Measurements from ENCODE around the gene FAM174C.

FAM174C gene

DNA sequence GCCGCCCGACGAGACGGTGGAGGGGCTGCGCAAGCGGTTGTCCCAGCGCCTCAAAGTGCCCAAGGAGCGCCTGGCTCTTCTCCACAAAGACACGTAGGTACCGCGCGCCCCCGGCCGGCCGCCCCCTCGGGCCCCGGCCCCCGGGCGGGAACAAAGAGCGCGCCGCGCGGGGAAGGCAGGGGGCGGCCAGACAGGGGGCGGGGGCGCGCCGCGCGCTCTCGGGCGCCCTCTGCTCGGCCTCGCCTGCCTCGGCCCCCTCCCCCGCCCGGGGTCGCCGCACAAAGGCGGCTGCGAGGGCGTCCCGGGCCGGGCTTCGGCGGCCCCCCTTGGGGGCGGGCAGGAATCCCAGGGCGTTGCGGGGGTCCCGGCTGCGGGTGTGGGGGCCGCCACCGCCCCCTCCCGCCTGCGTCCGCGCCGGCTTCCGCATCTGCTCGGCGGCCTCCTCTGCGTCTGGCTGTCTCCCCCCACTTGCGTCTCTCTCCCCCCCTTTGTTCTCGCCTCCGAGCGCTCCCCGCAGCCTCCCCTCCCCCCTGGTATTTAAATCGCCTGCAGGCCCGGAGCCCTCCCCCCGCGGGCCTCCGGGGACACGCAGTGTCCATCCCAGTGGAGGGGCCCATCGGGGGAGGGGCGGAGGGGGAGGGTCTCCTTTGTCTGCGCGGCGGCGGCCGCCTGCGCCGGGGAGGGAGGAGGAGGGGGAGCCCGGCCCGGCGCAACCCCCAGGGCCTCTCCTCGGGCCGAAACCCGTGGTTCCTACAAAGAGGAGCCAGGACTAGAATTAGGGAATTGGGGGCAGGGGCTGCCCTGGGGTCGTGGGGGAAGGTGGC lies 24.7 kb upstream of the FAM174C start (continued):
- TF ChIP-seq, protein P1, sequence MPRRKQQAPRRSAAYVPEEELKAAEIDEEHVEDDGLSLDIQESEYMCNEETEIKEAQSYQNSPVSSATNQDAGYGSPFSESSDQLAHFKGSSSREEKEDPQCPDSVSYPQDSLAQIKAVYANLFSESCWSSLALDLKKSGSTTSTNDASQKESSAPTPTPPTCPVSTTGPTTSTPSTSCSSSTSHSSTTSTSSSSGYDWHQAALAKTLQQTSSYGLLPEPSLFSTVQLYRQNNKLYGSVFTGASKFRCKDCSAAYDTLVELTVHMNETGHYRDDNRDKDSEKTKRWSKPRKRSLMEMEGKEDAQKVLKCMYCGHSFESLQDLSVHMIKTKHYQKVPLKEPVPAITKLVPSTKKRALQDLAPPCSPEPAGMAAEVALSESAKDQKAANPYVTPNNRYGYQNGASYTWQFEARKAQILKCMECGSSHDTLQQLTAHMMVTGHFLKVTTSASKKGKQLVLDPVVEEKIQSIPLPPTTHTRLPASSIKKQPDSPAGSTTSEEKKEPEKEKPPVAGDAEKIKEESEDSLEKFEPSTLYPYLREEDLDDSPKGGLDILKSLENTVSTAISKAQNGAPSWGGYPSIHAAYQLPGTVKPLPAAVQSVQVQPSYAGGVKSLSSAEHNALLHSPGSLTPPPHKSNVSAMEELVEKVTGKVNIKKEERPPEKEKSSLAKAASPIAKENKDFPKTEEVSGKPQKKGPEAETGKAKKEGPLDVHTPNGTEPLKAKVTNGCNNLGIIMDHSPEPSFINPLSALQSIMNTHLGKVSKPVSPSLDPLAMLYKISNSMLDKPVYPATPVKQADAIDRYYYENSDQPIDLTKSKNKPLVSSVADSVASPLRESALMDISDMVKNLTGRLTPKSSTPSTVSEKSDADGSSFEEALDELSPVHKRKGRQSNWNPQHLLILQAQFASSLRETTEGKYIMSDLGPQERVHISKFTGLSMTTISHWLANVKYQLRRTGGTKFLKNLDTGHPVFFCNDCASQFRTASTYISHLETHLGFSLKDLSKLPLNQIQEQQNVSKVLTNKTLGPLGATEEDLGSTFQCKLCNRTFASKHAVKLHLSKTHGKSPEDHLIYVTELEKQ (tag by site-specific recombination; IDR thresholded peaks at IDR 0.05; ENCODE audit: borderline replicate concordance) = no peak
- no peak for TF ChIP-seq ZNF677 (tag by site-specific recombination; IDR thresholded peaks at IDR 0.05)
- no peak for TF ChIP-seq ZNF16 (tag by site-specific recombination; IDR thresholded peaks at IDR 0.05; ENCODE audit: low read depth)
- no peak for TF ChIP-seq HOXC10 (CRISPR knock-in tag; IDR thresholded peaks at IDR 0.05)
- TF ChIP-seq MYNN (tag by site-specific recombination; IDR thresholded peaks at IDR 0.05; ENCODE audit: borderline replicate concordance) = no peak
- no peak for TF ChIP-seq ZFP41 (tag by site-specific recombination; IDR thresholded peaks at IDR 0.05; ENCODE audit: borderline replicate concordance)
- no peak for TF ChIP-seq ZNF791 (tag by site-specific recombination; IDR thresholded peaks at IDR 0.05)

DNA sequence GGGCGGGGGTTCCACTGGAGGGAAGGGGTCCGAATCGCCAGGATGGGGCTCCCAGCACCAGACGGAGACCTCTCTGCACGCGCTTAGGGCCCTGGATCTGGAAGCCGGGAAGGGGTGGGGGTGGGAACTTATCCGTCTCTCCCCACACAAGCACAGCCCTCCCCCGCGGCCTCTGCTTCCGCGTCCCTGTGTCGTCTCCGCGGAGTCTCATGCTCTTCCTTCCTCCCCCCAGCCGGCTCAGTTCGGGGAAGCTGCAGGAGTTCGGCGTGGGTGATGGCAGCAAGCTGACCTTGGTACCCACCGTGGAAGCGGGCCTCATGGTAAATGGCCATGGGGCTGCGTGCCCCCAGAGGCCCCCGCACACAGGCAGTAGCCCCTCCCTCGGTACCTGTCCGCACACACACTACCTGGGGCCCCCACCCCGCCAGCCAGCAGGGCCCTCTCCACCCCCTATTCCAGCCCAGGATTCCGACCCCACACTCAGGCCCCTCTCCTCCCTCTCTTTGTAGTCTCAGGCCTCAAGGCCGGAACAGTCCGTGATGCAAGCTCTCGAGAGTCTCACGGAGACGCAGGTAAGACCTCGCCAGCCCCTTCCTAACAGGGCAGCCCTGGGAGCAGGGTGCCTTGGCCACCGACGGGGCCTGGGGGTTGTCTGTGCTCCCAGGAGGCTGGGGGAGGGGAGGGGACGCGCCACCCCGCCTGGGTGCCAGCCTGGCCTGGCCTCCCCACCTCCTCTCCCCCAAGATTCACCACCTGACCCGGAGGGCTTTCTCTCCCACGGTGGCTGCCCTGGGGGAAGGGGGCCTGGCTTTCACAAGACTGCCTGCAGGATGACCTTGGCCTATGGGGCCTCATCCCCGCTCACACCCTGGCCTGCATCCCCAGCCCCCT lies 23.8 kb upstream of the FAM174C start:
- peak overlapping the region; percentile 92 for H3K4me3 ChIP-seq (ENCODE audit: low read depth, low read length)
- peak overlapping the region; percentile 100 for H3K27ac ChIP-seq (ENCODE audit: extremely low read depth, low read depth, low read length)
- ChIA-PET CTCF (interaction anchor here (0.6 to 2.7 kb wide), 2 partner anchors 17 to 349 kb away, joined by 3 to 10 read pairs; partner anchors contain the start of gene CIRBP), POLR2A (interaction anchor here (1.0 to 10.8 kb wide), 3 partner anchors 10 to 24 kb away, joined by 3 to 407 read pairs (median 4); partner anchors contain the start of genes CIRBP and FAM174C)
- peaks cover 4% of the 10 kb centered on the region for H3K4me1 ChIP-seq (ENCODE audit: control insufficient read depth, insufficient read depth, low read length)
- H3K36me3 ChIP-seq (ENCODE audit: control insufficient read depth in 2 of 2, insufficient read depth in 1 of 2, low read length in 2 of 2) = peaks cover 13 to 43% of the 10 kb centered on the region in 2 experiments; a peak in 2 of 3 replicates
- no peaks in the 10 kb centered on the region for H3K9me3 ChIP-seq (ENCODE audit: control insufficient read depth, insufficient read depth, low read depth, low read length)
- TF ChIP-seq, protein P2, sequence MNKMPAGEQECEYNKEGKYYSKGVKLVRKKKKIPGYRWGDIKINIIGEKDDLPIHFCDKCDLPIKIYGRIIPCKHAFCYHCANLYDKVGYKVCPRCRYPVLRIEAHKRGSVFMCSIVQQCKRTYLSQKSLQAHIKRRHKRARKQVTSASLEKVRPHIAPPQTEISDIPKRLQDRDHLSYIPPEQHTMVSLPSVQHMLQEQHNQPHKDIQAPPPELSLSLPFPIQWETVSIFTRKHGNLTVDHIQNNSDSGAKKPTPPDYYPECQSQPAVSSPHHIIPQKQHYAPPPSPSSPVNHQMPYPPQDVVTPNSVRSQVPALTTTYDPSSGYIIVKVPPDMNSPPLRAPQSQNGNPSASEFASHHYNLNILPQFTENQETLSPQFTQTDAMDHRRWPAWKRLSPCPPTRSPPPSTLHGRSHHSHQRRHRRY (tag by site-specific recombination; IDR thresholded peaks at IDR 0.05) = no peak
- TF ChIP-seq ZNF530 (tag by site-specific recombination; IDR thresholded peaks at IDR 0.05; ENCODE audit: low read depth) (no peak), HOXD13 (CRISPR knock-in tag; IDR thresholded peaks at IDR 0.05; ENCODE audit: borderline replicate concordance) (no peak), ZNF324 (tag by site-specific recombination; IDR thresholded peaks at IDR 0.05) (no peak), ZNF701 (tag by site-specific recombination; IDR thresholded peaks at IDR 0.05) (0 out of 2 replicates have a peak, but pooled peaks have one; percentile 6), ZNF302 (tag by site-specific recombination; IDR thresholded peaks at IDR 0.05; ENCODE audit: low read depth) (no peak), KLF16 (tag by site-specific recombination; IDR thresholded peaks at IDR 0.05) (peak; percentile 11; the same call in 1 of the 2 replicates), ZNF426 (tag by site-specific recombination; IDR thresholded peaks at IDR 0.05) (no peak), ZBTB20 (tag by site-specific recombination; IDR thresholded peaks at IDR 0.05) (peak; percentile 87), ZNF202 (tag by site-specific recombination; IDR thresholded peaks at IDR 0.05; ENCODE audit: borderline replicate concordance) (no peak), ZNF211 (tag by site-specific recombination; IDR thresholded peaks at IDR 0.05; ENCODE audit: low read depth) (no peak), ZNF610 (tag by site-specific recombination; IDR thresholded peaks at IDR 0.05; ENCODE audit: borderline replicate concordance) (no peak), ZNF146 (tag by site-specific recombination; IDR thresholded peaks at IDR 0.05) (0 out of 2 replicates have a peak, but pooled peaks have one; percentile 6)
- TF ChIP-seq, protein P3, sequence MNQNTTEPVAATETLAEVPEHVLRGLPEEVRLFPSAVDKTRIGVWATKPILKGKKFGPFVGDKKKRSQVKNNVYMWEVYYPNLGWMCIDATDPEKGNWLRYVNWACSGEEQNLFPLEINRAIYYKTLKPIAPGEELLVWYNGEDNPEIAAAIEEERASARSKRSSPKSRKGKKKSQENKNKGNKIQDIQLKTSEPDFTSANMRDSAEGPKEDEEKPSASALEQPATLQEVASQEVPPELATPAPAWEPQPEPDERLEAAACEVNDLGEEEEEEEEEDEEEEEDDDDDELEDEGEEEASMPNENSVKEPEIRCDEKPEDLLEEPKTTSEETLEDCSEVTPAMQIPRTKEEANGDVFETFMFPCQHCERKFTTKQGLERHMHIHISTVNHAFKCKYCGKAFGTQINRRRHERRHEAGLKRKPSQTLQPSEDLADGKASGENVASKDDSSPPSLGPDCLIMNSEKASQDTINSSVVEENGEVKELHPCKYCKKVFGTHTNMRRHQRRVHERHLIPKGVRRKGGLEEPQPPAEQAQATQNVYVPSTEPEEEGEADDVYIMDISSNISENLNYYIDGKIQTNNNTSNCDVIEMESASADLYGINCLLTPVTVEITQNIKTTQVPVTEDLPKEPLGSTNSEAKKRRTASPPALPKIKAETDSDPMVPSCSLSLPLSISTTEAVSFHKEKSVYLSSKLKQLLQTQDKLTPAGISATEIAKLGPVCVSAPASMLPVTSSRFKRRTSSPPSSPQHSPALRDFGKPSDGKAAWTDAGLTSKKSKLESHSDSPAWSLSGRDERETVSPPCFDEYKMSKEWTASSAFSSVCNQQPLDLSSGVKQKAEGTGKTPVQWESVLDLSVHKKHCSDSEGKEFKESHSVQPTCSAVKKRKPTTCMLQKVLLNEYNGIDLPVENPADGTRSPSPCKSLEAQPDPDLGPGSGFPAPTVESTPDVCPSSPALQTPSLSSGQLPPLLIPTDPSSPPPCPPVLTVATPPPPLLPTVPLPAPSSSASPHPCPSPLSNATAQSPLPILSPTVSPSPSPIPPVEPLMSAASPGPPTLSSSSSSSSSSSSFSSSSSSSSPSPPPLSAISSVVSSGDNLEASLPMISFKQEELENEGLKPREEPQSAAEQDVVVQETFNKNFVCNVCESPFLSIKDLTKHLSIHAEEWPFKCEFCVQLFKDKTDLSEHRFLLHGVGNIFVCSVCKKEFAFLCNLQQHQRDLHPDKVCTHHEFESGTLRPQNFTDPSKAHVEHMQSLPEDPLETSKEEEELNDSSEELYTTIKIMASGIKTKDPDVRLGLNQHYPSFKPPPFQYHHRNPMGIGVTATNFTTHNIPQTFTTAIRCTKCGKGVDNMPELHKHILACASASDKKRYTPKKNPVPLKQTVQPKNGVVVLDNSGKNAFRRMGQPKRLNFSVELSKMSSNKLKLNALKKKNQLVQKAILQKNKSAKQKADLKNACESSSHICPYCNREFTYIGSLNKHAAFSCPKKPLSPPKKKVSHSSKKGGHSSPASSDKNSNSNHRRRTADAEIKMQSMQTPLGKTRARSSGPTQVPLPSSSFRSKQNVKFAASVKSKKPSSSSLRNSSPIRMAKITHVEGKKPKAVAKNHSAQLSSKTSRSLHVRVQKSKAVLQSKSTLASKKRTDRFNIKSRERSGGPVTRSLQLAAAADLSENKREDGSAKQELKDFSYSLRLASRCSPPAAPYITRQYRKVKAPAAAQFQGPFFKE (tag by site-specific recombination; IDR thresholded peaks at IDR 0.05; ENCODE audit: borderline replicate concordance) = peak; percentile 73; the same call in 1 of the 2 replicates
- TF ChIP-seq, protein P4, sequence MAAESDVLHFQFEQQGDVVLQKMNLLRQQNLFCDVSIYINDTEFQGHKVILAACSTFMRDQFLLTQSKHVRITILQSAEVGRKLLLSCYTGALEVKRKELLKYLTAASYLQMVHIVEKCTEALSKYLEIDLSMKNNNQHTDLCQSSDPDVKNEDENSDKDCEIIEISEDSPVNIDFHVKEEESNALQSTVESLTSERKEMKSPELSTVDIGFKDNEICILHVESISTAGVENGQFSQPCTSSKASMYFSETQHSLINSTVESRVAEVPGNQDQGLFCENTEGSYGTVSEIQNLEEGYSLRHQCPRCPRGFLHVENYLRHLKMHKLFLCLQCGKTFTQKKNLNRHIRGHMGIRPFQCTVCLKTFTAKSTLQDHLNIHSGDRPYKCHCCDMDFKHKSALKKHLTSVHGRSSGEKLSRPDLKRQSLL (tag by site-specific recombination; IDR thresholded peaks at IDR 0.05) = no peak
